Panc1 (cell line): ENCODE measurements around the gene VPS16.

Experiments used
- POLR2AphosphoS5 ChIP-seq: IDR thresholded peaks from 2 replicates; pipeline ENCODE4 v1.6.1; 2012; ENCODE audit warnings: mild to moderate bottlenecking, low read depth, low read length, moderate library complexity
- TF ChIP-seq, protein P1 (sequence below): fragments of 450-650 bp; IDR thresholded peaks from 2 replicates; pipeline ENCODE4 v1.5.1; 2017; ENCODE audit warnings: mild to moderate bottlenecking
- TF ChIP-seq, protein P2 (sequence below), 2 experiments: IDR thresholded peaks; 2 replicates each; pipeline ENCODE4 v1.6.1; 2011 to 2012; ENCODE audit warnings: low read depth in 2 of 2, control low read depth in 1 of 2, low read length in 1 of 2, mild to moderate bottlenecking in 1 of 2, moderate library complexity in 1 of 2; ENCODE audit not compliant: insufficient read depth in 1 of 2

DNA sequence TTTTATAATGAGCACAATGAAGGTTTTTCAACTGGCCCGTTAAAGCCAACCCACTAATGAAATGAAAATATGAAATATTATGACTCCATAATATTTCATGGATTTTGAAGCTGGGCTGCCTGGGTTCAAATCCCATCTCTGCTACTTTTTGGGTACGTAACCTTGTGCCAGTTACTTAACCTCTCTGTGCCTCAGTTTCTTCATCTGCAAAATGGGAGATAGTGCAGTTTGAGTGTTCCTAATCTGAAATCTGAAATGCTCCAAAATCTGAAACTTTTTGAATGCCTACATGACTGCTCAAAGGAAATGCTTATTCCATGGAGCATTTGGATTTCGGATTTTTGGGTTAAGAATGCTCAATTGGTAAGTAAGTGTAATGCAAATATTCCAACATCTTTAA lies 62.3 kb downstream of the VPS16 start:
- TF ChIP-seq, protein P1, sequence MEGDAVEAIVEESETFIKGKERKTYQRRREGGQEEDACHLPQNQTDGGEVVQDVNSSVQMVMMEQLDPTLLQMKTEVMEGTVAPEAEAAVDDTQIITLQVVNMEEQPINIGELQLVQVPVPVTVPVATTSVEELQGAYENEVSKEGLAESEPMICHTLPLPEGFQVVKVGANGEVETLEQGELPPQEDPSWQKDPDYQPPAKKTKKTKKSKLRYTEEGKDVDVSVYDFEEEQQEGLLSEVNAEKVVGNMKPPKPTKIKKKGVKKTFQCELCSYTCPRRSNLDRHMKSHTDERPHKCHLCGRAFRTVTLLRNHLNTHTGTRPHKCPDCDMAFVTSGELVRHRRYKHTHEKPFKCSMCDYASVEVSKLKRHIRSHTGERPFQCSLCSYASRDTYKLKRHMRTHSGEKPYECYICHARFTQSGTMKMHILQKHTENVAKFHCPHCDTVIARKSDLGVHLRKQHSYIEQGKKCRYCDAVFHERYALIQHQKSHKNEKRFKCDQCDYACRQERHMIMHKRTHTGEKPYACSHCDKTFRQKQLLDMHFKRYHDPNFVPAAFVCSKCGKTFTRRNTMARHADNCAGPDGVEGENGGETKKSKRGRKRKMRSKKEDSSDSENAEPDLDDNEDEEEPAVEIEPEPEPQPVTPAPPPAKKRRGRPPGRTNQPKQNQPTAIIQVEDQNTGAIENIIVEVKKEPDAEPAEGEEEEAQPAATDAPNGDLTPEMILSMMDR, result no peak
- no peak for TF ChIP-seq POLR2AphosphoS5
- TF ChIP-seq, protein P2, sequence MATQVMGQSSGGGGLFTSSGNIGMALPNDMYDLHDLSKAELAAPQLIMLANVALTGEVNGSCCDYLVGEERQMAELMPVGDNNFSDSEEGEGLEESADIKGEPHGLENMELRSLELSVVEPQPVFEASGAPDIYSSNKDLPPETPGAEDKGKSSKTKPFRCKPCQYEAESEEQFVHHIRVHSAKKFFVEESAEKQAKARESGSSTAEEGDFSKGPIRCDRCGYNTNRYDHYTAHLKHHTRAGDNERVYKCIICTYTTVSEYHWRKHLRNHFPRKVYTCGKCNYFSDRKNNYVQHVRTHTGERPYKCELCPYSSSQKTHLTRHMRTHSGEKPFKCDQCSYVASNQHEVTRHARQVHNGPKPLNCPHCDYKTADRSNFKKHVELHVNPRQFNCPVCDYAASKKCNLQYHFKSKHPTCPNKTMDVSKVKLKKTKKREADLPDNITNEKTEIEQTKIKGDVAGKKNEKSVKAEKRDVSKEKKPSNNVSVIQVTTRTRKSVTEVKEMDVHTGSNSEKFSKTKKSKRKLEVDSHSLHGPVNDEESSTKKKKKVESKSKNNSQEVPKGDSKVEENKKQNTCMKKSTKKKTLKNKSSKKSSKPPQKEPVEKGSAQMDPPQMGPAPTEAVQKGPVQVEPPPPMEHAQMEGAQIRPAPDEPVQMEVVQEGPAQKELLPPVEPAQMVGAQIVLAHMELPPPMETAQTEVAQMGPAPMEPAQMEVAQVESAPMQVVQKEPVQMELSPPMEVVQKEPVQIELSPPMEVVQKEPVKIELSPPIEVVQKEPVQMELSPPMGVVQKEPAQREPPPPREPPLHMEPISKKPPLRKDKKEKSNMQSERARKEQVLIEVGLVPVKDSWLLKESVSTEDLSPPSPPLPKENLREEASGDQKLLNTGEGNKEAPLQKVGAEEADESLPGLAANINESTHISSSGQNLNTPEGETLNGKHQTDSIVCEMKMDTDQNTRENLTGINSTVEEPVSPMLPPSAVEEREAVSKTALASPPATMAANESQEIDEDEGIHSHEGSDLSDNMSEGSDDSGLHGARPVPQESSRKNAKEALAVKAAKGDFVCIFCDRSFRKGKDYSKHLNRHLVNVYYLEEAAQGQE (IDR thresholded peaks at IDR 0.05; ENCODE audit: insufficient read depth in 1 of 2, low read depth in 2 of 2, low read length in 1 of 2), result no peak
